ENCODE measurements around the gene ENTPD6.
"Not testable (repeated sequence)": the region's sequence is repeated elsewhere in the genome, so short reads cannot be mapped to it uniquely, and the experiment has no call there.

ENTPD6 gene

DNA sequence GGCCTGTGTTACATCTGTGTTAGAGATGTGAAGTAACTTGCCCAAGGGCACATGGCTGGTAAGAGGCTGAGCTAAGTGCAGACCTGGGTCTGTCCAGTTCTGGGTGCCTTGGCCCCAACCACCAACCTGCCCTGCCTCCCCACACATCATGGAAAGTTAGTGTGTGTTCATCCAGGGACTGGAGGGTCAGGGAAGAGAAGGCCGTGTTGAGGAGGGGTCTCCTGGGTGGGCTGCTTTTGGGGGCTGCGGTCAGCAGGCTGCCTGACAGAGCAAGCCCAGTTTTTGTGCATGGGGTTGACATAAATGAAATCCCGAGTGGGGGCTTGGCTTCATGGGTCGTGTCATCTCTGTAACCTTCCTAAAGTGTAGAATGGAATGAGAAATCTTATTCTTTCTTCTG, 63.3 kb downstream of the ENTPD6 start:
- no peak for FAIRE-seq
- TF ChIP-seq, protein P1, sequence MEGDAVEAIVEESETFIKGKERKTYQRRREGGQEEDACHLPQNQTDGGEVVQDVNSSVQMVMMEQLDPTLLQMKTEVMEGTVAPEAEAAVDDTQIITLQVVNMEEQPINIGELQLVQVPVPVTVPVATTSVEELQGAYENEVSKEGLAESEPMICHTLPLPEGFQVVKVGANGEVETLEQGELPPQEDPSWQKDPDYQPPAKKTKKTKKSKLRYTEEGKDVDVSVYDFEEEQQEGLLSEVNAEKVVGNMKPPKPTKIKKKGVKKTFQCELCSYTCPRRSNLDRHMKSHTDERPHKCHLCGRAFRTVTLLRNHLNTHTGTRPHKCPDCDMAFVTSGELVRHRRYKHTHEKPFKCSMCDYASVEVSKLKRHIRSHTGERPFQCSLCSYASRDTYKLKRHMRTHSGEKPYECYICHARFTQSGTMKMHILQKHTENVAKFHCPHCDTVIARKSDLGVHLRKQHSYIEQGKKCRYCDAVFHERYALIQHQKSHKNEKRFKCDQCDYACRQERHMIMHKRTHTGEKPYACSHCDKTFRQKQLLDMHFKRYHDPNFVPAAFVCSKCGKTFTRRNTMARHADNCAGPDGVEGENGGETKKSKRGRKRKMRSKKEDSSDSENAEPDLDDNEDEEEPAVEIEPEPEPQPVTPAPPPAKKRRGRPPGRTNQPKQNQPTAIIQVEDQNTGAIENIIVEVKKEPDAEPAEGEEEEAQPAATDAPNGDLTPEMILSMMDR (IDR thresholded peaks at IDR 0.05; ENCODE audit: insufficient read depth, missing control alignments), result no peak
- no peak for DNase-seq (ENCODE audit: insufficient read length, low spot score)

DNA sequence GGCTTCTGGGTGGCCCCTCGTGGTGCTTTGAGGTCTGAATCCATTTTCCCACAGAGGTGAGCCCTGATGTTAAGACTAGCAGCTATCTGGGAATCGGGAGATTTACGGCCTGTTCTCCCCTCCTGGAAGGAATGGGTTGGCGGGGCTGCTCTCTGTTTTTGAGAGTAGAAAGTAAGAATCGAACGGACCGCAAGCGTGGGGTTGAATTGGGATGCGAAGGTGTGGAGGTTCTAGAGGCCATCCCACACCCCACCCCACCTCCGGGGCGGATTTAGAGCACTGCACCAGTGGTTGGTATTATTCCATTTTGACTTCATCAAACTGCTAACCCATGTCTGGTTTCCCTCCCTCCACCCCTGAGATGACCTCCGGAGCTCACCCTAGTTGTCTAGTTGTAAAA, 63.8 kb downstream of the ENTPD6 start:
- FAIRE-seq (no peak), DNase-seq (ENCODE audit: insufficient read length, low spot score) (no peak)
- TF ChIP-seq, protein P1 (IDR thresholded peaks at IDR 0.05; ENCODE audit: insufficient read depth, missing control alignments), result no peak

DNA sequence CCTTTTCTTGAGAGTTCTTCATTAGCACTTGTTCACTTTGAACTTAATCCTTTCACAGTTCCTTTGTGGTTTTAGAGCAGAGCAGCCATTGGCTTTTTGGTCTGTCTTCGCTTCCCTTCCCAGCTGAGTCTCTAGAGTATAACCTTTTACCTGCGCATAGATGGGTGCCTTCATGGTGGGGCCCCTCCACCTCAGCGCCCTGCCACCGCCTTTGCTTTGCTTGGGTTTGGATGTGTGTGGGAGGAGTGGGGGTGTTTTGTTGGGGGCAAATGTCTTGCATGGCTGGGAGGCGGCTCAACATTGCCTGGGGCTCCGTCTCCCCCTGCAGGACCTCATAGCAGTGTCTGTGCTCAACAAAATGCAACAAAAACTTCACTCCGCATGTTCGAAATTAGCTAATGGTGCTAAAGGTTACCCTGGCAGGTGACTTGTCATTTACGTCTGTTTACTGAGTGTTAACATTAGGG, 64.3 kb downstream of the ENTPD6 start:
- FAIRE-seq, result no peak
- TF ChIP-seq, protein P1 (IDR thresholded peaks at IDR 0.05; ENCODE audit: insufficient read depth, missing control alignments), result no peak
- no peak for DNase-seq (ENCODE audit: insufficient read length, low spot score)

DNA sequence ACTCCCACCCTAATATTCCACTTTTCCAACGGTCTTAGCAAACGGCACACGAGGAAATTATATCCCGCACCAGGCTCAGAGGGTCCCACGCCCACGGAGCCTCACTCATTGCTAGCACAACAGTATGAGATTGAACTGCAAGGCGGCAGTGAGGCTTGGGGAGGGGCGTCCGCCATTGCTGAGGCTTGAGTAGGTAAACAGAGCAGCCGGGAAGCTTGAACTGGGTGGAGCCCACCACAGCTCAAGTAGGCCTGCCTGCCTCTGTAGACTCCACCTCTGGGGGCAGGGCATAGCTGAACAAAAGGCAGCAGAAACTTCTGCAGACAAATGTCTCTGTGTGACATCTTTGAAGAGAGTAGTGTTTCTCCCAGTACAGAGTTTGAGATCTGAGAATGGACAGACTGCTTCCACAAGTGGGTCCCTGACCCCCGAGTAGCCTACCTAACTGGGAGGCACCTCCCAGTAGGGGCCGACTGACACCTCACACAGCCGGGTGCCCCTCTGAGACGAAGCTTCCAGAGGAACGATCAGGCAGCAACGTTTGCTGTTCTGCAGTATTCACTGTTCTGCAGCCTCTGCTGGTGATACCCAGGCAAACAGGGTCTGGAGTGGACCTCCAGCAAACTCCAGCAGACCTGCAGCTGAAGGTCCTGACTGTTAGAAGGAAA, 65.4 kb downstream of the ENTPD6 start:
- FAIRE-seq; DNase-seq (ENCODE audit: insufficient read length, low spot score): not testable (repeated sequence)

DNA sequence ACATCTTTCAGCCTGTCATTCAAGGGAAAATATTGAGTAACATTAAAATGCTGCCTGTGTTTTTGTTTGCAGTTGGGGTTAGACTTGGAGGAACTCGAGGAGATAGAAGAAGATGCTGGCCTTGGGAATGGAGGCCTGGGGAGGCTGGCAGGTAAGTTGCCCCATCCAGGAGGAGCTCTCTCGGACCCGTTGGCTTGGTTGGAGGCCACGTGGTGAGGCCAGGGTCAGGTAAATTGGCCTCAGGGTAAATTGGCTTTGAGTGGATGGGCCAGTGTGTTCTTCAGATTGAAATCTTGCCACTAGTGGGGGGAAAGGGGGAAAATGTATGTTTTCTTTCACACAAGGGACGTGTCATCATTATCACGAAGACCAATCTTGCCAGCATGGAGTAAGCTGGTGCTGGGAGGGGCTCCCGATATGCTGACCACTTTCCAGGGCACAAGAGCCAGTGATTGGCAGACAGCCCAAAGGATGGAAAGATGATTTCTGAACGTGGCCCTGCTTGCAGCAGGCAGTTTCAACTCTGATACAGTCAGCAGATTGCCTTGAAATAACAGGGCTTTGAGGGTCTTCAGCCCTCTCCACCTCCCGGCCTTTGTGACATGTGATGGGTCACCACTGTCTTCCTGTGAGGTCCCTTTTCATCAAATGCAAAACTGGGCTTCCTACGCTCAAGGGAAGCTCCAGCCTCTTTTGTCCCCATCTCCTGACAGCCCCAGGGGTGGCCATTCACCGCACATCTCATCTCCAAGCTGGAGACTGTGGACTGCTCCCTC, 73.7 kb downstream of the ENTPD6 start:
- FAIRE-seq, result no peak
- TF ChIP-seq, protein P1 (IDR thresholded peaks at IDR 0.05; ENCODE audit: insufficient read depth, missing control alignments), result no peak
- no peak for DNase-seq (ENCODE audit: insufficient read length, low spot score)

DNA sequence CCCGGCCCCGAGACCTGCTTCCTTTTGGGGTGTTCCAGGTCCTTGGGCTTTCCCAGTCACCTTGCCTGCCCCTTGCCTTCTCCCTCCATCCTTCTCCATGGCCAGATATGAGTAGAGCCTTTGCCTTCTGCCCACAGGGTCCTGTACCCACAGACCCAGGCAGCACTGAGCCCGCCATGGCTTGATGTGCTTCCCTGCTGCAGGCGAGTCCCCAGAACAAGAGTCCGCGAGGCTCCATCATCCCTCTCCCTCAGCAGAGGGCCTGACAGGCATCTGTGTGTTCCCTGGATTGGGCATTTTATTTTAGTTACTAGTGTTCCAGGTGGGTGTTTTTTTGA, 74.3 kb downstream of the ENTPD6 start:
- DNase-seq (ENCODE audit: insufficient read length, low spot score) (no peak), FAIRE-seq (no peak)
- TF ChIP-seq, protein P1 (IDR thresholded peaks at IDR 0.05; ENCODE audit: insufficient read depth, missing control alignments), result no peak

DNA sequence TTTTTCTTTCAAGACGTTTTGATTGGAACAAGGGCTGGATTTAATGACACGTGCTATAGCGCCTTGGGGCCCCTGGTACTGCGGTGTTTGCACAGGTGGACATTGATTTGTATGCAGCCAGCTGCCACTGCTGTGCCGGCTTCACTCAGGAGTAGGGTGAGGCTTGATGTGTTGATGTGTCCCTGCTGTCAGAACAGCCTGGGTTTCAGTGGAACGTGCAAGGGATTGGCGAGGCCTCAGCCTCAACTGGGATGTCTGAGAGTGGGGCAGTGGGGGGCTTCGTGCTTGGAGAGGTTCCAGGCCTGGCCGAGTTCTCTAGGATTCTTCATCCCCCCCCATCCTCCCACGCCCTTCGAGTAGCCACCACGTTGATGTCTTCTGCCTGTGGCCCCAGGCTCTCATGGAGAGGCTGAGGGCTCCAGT, 75.3 kb downstream of the ENTPD6 start:
- TF ChIP-seq, protein P1 (IDR thresholded peaks at IDR 0.05; ENCODE audit: insufficient read depth, missing control alignments), result no peak
- DNase-seq (ENCODE audit: insufficient read length, low spot score) (no peak), FAIRE-seq (no peak)
